ENCODE results near the gene BICDL1.
"Not testable (repeated sequence)": the region's sequence is repeated elsewhere in the genome, so short reads cannot be mapped to it uniquely, and the experiment has no call there.

The BICDL1 gene

DNA sequence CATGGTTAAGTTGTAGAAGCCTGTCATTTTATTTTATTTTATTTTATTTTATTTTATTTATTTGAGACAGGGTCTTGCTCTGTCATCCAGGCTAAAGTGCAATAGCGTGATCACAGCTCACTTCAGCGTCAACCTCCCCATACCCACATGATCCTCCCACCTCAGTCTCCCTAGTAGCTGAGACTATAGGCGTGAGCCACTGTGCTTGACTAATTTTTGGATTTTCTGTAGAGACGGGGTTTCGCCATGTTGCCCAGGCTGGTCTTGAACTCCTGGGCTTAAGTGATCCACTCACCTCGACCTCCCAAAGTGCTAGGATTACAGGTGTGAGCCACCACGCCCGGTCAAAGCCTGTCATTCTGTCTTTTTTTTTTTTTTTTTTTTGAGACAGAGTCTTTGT lies 8.3 kb upstream of the BICDL1 start:
- H3K4me3 ChIP-seq (ENCODE audit: low read depth, low read length); H3K27me3 ChIP-seq (ENCODE audit: control insufficient read depth, insufficient read depth, low read length); H3K4me1 ChIP-seq (ENCODE audit: control insufficient read depth, insufficient read depth, low read length); H3K36me3 ChIP-seq (ENCODE audit: control insufficient read depth, insufficient read depth, low read length); H3K9me3 ChIP-seq (ENCODE audit: control insufficient read depth, insufficient read depth, low read length); H3K9ac ChIP-seq (ENCODE audit: low read depth, low read length): not testable (repeated sequence)

DNA sequence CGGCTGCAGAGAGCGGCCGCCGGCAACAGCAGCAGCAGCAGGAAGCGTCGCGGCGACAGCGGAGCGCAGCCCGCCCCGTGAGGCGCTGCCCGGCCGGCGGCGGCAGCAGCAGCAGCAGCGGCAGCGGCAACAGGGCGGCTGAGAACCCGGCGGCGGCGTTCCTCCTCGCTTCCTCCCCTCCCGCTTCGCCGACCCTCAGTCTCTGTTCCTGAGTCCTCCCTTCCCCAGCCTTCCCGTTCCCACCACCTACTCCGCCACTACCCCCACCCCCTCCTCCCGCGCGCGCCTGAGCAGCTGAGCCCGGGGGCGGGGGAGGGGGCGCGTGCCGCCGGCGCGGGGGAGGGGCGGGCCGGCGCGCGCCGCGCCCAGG lies 310 bp downstream of the BICDL1 start:
- Histone ChIP-seq H3K9ac (ENCODE audit: low read depth, low read length) (no peak overlapping the region), H3K36me3 (ENCODE audit: control insufficient read depth, insufficient read depth, low read length) (no peaks in the 10 kb centered on the region), H3K27me3 (ENCODE audit: control insufficient read depth, insufficient read depth, low read length) (peaks cover 16% of the 10 kb centered on the region), H3K4me1 (ENCODE audit: control insufficient read depth, insufficient read depth, low read length) (peaks cover 14% of the 10 kb centered on the region), H3K9me3 (ENCODE audit: control insufficient read depth, insufficient read depth, low read length) (no peaks in the 10 kb centered on the region), H3K4me3 (ENCODE audit: low read depth, low read length) (peak overlapping the region; percentile 56)

DNA sequence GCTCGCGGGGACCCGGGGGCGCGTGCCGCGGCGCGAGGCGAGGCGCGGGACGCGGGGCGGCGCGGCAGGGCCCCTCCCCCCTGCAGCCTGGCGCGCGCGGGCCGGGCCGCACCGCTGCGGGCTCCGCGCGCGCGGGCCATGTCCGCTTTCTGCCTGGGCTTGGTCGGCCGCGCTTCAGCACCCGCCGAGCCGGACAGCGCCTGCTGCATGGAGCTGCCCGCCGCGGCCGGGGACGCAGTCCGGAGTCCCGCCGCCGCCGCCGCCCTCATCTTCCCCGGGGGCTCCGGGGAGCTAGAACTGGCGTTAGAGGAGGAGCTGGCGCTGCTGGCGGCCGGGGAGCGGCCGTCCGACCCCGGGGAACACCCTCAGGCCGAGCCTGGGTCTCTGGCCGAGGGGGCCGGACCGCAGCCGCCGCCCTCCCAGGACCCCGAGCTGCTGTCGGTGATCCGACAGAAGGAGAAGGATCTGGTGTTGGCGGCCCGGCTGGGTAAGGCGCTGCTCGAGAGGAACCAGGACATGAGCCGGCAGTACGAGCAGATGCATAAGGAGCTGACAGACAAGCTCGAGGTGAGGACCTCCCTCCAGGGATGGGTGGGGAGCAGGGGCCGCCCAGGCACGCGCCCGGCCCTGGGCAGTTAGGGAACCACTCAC lies 820 bp downstream of the BICDL1 start:
- Histone ChIP-seq H3K27me3 (ENCODE audit: control insufficient read depth, insufficient read depth, low read length) (peaks cover 16% of the 10 kb centered on the region), H3K9ac (ENCODE audit: low read depth, low read length) (no peak overlapping the region), H3K36me3 (ENCODE audit: control insufficient read depth, insufficient read depth, low read length) (no peaks in the 10 kb centered on the region), H3K9me3 (ENCODE audit: control insufficient read depth, insufficient read depth, low read length) (no peaks in the 10 kb centered on the region), H3K4me3 (ENCODE audit: low read depth, low read length) (peak overlapping the region; percentile 68), H3K4me1 (ENCODE audit: control insufficient read depth, insufficient read depth, low read length) (peaks cover 14% of the 10 kb centered on the region)

DNA sequence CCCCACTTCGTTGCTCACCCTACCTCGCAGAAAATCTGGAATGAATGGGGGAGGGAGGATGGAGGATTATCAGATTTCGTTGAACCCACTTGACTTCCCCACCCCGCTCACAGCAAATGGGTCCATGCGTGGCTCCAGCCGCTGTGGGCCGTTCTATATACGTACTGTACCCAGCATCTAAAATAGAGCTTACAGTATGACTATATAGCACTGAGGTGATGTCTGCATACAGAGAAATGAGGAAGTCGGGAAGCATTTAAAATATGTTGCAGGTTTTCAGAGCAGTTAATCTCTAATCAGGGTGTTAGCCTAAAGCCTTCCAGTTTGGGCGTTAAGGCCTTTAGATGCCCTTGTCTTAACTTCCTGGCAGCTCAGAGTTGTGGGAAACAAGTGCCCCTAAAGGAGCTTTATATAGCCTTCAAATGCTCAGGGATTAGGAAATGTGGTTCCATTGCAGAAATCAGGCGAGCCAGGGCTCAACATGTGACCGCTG lies 1.4 kb downstream of the BICDL1 start:
- no peak overlapping the region for H3K9ac ChIP-seq (ENCODE audit: low read depth, low read length)
- H3K4me3 ChIP-seq (ENCODE audit: low read depth, low read length) = peak overlapping the region; percentile 68
- H3K9me3 ChIP-seq (ENCODE audit: control insufficient read depth, insufficient read depth, low read length) = no peaks in the 10 kb centered on the region
- peaks cover 14% of the 10 kb centered on the region for H3K4me1 ChIP-seq (ENCODE audit: control insufficient read depth, insufficient read depth, low read length)
- H3K36me3 ChIP-seq (ENCODE audit: control insufficient read depth, insufficient read depth, low read length) = no peaks in the 10 kb centered on the region
- peaks cover 16% of the 10 kb centered on the region for H3K27me3 ChIP-seq (ENCODE audit: control insufficient read depth, insufficient read depth, low read length)

DNA sequence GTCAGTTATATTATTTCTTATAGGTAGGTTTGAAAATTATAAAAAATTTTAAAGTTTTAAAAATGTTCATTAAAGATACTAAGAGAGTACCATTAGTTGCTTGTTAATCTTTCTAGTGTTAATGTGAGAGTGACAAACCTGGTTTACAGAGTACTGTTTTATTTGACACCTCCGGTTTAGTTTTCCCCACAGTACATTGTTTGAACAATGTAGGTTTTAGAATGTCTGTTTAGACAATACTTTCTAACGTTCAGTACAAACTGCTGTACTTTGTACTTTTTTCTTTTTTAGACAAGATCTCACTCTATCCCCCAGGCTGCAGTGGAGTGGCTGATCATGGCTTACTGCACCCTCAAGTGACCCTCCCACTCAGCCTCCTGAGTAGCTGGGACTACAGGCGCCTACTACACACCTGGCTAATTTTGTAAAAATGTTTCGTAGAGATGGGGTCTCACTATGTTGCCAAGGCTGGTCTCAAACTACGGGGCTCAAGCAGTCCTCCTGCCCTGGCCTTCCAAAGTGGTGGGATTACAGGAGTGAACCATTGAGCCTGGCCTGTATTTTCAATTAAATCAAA lies 3.2 kb downstream of the BICDL1 start:
- H3K4me3 ChIP-seq (ENCODE audit: low read depth, low read length) = no peak overlapping the region
- peaks cover 14% of the 10 kb centered on the region for H3K4me1 ChIP-seq (ENCODE audit: control insufficient read depth, insufficient read depth, low read length)
- no peaks in the 10 kb centered on the region for H3K9me3 ChIP-seq (ENCODE audit: control insufficient read depth, insufficient read depth, low read length)
- H3K36me3 ChIP-seq (ENCODE audit: control insufficient read depth, insufficient read depth, low read length) = no peaks in the 10 kb centered on the region
- H3K9ac ChIP-seq (ENCODE audit: low read depth, low read length) = no peak overlapping the region
- peaks cover 14% of the 10 kb centered on the region for H3K27me3 ChIP-seq (ENCODE audit: control insufficient read depth, insufficient read depth, low read length)

DNA sequence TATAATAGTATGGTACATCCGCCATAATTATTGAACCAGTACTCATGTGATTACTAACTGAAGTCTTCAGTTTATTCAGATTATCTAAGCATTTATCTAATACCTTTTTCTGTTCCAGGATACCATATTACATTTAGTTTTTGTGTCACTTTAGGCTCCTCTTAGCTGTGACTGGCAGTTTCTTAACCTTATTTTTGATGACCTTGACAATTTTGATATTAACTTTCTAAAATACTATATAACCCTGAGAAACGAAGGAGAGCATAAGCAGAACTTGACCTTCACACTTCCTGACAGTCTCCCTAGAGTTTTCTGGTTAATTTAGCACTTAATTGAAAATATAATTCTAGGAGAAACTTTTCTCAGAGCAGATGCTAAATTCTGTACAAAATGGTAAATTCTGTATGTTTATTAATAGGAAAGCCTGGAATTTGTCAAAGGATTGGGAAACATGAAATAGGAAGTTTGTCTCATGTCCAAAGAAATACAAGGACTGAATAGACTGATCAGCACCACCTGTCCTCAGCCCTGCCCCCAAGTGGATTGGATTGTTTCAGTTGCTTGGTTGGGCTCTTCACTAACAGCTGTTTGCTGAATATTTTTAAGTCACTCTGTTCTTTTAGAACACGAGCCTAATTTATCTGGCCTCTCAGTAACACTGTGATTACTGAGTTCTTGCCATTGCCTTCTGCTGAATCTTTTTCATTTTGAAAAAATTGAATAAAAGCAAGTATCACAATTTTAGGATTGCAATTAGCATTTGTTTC lies 6.0 kb downstream of the BICDL1 start:
- no peak overlapping the region for H3K4me3 ChIP-seq (ENCODE audit: low read depth, low read length)
- peaks cover 9% of the 10 kb centered on the region for H3K4me1 ChIP-seq (ENCODE audit: control insufficient read depth, insufficient read depth, low read length)
- peaks cover 7% of the 10 kb centered on the region for H3K27me3 ChIP-seq (ENCODE audit: control insufficient read depth, insufficient read depth, low read length)
- H3K9me3 ChIP-seq (ENCODE audit: control insufficient read depth, insufficient read depth, low read length) = no peaks in the 10 kb centered on the region
- no peaks in the 10 kb centered on the region for H3K36me3 ChIP-seq (ENCODE audit: control insufficient read depth, insufficient read depth, low read length)
- H3K9ac ChIP-seq (ENCODE audit: low read depth, low read length) = no peak overlapping the region

DNA sequence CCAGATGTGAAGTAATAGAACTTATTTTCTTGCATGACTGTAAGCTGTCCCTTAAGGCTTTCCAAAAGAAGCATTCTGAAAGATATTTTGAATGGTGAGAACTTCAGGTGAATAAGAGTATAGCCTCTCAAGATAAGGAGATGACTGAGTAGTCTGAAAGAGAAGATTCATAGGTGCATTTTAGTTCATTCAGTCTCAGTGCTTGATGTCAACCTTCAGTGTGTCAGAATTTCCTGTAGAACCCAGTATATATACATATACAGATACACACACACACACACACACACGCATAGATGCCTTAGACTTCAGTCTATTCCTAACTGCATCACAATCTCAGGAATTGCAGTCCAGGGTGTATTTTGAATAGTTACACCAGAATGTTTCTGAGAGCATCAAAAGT lies 7.4 kb downstream of the BICDL1 start:
- no peak overlapping the region for H3K9ac ChIP-seq (ENCODE audit: low read depth, low read length)
- no peaks in the 10 kb centered on the region for H3K36me3 ChIP-seq (ENCODE audit: control insufficient read depth, insufficient read depth, low read length)
- H3K4me3 ChIP-seq (ENCODE audit: low read depth, low read length) = no peak overlapping the region
- H3K9me3 ChIP-seq (ENCODE audit: control insufficient read depth, insufficient read depth, low read length) = no peaks in the 10 kb centered on the region
- H3K4me1 ChIP-seq (ENCODE audit: control insufficient read depth, insufficient read depth, low read length) = no peaks in the 10 kb centered on the region
- H3K27me3 ChIP-seq (ENCODE audit: control insufficient read depth, insufficient read depth, low read length) = no peaks in the 10 kb centered on the region

DNA sequence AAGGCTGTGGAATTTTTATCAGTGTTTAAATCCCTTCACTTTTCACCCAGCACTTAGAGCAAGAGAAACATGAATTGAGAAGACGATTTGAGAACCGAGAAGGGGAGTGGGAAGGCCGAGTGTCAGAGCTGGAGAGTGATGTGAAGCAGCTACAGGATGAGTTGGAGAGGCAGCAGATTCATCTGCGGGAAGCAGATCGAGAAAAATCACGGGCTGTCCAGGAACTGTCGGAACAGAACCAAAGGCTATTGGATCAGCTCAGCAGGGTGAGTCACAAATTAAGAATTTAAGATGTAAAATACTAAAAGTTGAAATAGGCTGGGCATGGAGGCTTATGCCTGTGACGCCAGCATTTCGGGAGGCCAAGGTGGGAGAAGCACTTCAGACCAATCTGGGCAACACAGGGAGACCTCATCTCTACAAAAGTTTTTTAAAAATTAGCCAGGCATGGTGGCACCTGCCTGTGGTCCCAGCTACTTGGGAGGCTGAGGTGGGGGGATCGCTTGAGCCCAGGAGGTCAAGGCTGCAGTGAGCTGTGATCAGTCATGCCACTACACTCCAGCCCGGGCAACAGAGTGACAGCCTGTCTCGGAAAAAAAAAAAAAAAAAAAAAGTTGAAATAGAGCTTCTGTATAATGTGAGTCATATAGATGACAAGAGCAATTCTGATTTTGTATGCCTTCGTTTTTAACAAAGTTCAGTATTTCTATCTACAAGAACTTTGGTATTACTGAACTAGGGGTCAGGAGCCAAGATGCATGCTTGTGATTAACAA lies 9.6 kb downstream of the BICDL1 start:
- no peaks in the 10 kb centered on the region for H3K4me1 ChIP-seq (ENCODE audit: control insufficient read depth, insufficient read depth, low read length)
- no peaks in the 10 kb centered on the region for H3K36me3 ChIP-seq (ENCODE audit: control insufficient read depth, insufficient read depth, low read length)
- no peak overlapping the region for H3K9ac ChIP-seq (ENCODE audit: low read depth, low read length)
- no peak overlapping the region for H3K4me3 ChIP-seq (ENCODE audit: low read depth, low read length)
- no peaks in the 10 kb centered on the region for H3K9me3 ChIP-seq (ENCODE audit: control insufficient read depth, insufficient read depth, low read length)
- H3K27me3 ChIP-seq (ENCODE audit: control insufficient read depth, insufficient read depth, low read length) = no peaks in the 10 kb centered on the region

DNA sequence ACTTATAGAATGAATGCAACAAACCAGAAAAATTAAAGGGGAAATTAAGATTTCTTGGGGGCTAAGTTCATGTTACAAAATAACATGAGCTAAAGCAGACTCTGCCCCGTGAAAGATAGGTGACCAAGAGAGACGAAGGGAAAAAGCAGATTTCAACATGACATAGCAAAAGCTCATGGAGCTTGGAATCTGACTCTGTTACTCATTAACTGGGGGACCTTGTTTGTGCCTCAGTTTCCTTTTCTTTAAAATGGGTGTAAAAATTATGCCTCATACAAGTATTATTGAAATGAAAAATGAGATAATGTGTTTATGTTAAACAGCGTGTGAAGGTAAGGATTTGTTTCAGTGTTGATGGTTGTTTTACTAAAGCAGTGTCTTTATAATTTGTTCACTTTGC lies 11.5 kb downstream of the BICDL1 start:
- H3K9me3 ChIP-seq (ENCODE audit: control insufficient read depth, insufficient read depth, low read length) = no peaks in the 10 kb centered on the region
- H3K4me1 ChIP-seq (ENCODE audit: control insufficient read depth, insufficient read depth, low read length) = no peaks in the 10 kb centered on the region
- no peaks in the 10 kb centered on the region for H3K36me3 ChIP-seq (ENCODE audit: control insufficient read depth, insufficient read depth, low read length)
- no peaks in the 10 kb centered on the region for H3K27me3 ChIP-seq (ENCODE audit: control insufficient read depth, insufficient read depth, low read length)
- no peak overlapping the region for H3K4me3 ChIP-seq (ENCODE audit: low read depth, low read length)
- H3K9ac ChIP-seq (ENCODE audit: low read depth, low read length) = no peak overlapping the region

DNA sequence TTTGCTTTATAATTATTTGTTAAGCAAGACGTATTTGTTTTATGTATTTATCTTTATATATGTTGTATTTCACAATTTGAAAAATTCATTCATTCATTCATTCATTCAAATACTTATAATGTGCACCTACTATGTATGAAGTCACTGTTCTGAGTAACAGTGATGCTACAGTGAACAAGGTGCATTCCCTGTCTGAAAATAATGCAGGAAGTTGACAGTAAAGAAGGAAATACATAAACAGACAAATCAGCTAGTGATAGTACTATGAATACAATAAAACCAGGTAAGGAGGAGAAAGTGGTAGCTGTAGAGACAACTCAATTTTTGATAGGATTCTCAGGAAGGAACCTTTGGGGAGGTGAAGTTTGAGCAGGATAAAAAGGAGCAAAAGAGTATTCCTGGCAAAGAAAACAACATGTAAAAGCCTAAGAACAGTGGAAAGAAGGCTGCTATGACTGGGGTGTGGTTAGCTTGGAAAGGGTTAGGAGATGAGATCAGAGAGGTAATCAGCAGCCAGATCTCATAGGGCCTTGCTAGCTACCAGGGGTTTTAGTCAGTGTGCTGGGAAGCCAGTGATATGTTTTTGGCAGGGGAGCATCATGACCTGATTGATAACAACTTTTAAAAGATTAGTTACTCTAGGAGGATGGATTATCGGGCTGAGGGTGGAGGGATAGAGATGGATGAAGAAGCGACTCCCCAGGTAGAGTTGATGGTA lies 17.4 kb downstream of the BICDL1 start:
- H3K27me3 ChIP-seq (ENCODE audit: control insufficient read depth, insufficient read depth, low read length) = no peaks in the 10 kb centered on the region
- H3K4me1 ChIP-seq (ENCODE audit: control insufficient read depth, insufficient read depth, low read length) = peaks cover 4% of the 10 kb centered on the region
- H3K4me3 ChIP-seq (ENCODE audit: low read depth, low read length) = no peak overlapping the region
- H3K36me3 ChIP-seq (ENCODE audit: control insufficient read depth, insufficient read depth, low read length) = no peaks in the 10 kb centered on the region
- no peak overlapping the region for H3K9ac ChIP-seq (ENCODE audit: low read depth, low read length)
- H3K9me3 ChIP-seq (ENCODE audit: control insufficient read depth, insufficient read depth, low read length) = no peaks in the 10 kb centered on the region

DNA sequence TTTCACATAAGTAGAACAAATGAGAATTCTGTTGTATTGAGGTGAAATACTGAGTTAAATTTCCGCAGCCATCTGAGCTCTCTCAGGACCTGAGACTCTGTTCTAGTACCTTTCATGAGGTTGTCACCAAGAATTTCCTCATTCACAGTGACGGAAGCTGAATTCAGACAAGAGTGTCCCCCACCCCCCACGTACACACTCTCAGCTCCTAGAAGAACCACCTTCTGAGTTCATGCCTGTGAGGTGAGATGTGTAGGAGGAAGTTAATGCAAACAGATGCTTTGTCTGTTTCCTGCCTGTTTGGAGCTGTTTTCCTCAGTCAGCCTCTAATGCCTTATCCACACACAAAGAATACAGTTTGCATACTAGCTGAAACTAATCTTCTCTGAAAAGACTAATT lies 18.2 kb downstream of the BICDL1 start:
- H3K27me3 ChIP-seq (ENCODE audit: control insufficient read depth, insufficient read depth, low read length) = no peaks in the 10 kb centered on the region
- H3K4me3 ChIP-seq (ENCODE audit: low read depth, low read length) = no peak overlapping the region
- peak overlapping the region; percentile 16 for H3K9ac ChIP-seq (ENCODE audit: low read depth, low read length)
- no peaks in the 10 kb centered on the region for H3K36me3 ChIP-seq (ENCODE audit: control insufficient read depth, insufficient read depth, low read length)
- no peaks in the 10 kb centered on the region for H3K9me3 ChIP-seq (ENCODE audit: control insufficient read depth, insufficient read depth, low read length)
- H3K4me1 ChIP-seq (ENCODE audit: control insufficient read depth, insufficient read depth, low read length) = peaks cover 4% of the 10 kb centered on the region
